Common myeloid progenitor, CD34-positive (primary cell): Measurements from ENCODE around the gene UMPS.

Source experiments
- CTCF ChIA-PET: fragments of 350-600 bp; sonication (Branson Sonifier 250); formaldehyde crosslinking; loops from one replicate; lab custom pipeline; 2021; ENCODE audit warnings: antibody characterized with exemption; lab: Charles Lee
- POLR2A ChIA-PET: fragments of 350-600 bp; sonication (Branson Sonifier 250); formaldehyde crosslinking; loops from one replicate; lab custom pipeline; 2021; ENCODE audit warnings: antibody characterized with exemption; lab: Charles Lee
- DNase-seq, 3 donors: peaks; one replicate each; pipeline versions ENCODE4 v3.0.0 to v3.0.0-alpha.2; 2013
- H3K27ac ChIP-seq, 2 experiments: 1 replicate in 1 of 2; 2 replicates in 1 of 2; pipeline ENCODE4 v1.7.0; 2013; ENCODE audit warnings: inconsistent platforms in 2 of 2, low read length in 2 of 2, mild to moderate bottlenecking in 2 of 2, low read depth in 1 of 2, moderate library complexity in 1 of 2; ENCODE audit not compliant: severe bottlenecking in 2 of 2, insufficient read depth in 1 of 2, poor library complexity in 1 of 2
- H3K27me3 ChIP-seq, 5 experiments: replicated peaks in 2 of 5; 1 replicate in 3 of 5; 2 replicates in 2 of 5; pipeline versions ENCODE4 v1.6.1 to v1.7.0; 2013; ENCODE audit warnings: low read length in 4 of 5, mild to moderate bottlenecking in 2 of 5, moderate library complexity in 2 of 5, inconsistent platforms in 1 of 5; ENCODE audit not compliant: insufficient read depth in 5 of 5, control insufficient read depth in 4 of 5
- H3K36me3 ChIP-seq, 4 experiments: 1 replicate in 2 of 4; 2 replicates in 2 of 4; pipeline versions ENCODE4 v1.6.1 to v1.7.0; 2013; ENCODE audit warnings: low read length in 3 of 4, control low read depth in 1 of 4, mild to moderate bottlenecking in 1 of 4; ENCODE audit not compliant: control insufficient read depth in 4 of 4, insufficient read depth in 4 of 4
- H3K4me1 ChIP-seq, 4 experiments: 1 replicate in 3 of 4; 2 replicates in 1 of 4; pipeline versions ENCODE4 v1.6.1 to v1.7.1; 2013; ENCODE audit warnings: low read length in 3 of 4, mild to moderate bottlenecking in 3 of 4, control low read depth in 1 of 4, inconsistent platforms in 1 of 4, moderate library complexity in 1 of 4; ENCODE audit not compliant: control insufficient read depth in 4 of 4, insufficient read depth in 4 of 4; ENCODE audit errors: control extremely low read depth in 1 of 4
- H3K4me3 ChIP-seq, 7 experiments: 1 replicate in 4 of 7; 2 replicates in 3 of 7; pipeline versions ENCODE4 v1.5.1 to v1.7.0; 2013; ENCODE audit warnings: mild to moderate bottlenecking in 7 of 7, low read length in 6 of 7, moderate library complexity in 6 of 7, inconsistent platforms in 2 of 7, low read depth in 2 of 7, control low read depth in 1 of 7; ENCODE audit not compliant: insufficient read depth in 4 of 7, control insufficient read depth in 1 of 7; ENCODE audit errors: extremely low read depth in 1 of 7
- H3K9me3 ChIP-seq, 5 experiments: 1 replicate in 4 of 5; 2 replicates in 1 of 5; pipeline versions ENCODE4 v1.6.1 to v1.7.1; 2013; ENCODE audit warnings: low read length in 4 of 5, mild to moderate bottlenecking in 2 of 5, inconsistent platforms in 1 of 5, low read depth in 1 of 5, moderate library complexity in 1 of 5; ENCODE audit not compliant: control insufficient read depth in 4 of 5, insufficient read depth in 2 of 5; ENCODE audit errors: control extremely low read depth in 1 of 5
- WGBS: methylation state at CpG from one replicate; pipeline ENCODE4 v1.1.5; 2013; ENCODE audit not compliant: insufficient coverage; 5-methylcytosine and 5-hydroxymethylcytosine counted together

The UMPS gene

DNA sequence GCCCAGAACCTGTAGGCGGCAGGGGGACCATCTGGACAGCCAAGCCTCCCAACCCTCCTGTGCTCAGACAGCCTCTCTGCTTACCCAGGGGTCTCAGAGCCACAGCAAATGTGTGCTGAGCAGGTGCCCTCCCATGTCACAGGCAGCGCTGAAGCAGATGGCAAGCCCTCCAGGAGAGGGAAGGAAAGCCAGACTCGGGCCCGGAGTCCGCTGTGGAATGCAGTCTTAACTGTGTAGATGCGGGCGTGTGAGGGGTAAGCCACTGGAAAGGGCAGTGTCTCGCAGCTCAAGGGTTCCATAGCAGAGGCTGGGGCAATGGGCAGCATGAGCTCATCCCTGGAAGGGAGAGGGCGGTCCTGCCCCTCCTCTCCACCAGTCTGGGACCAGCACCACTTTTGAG is 45.6 kb downstream of the UMPS start:
- ChIA-PET POLR2A (no interaction called here), CTCF (interaction anchor here (2.7 kb wide), 1 partner anchor 16 kb away, joined by 8 read pairs; no protein-coding TSS in a partner anchor)
- WGBS, result 100% methylated on average over 2 of the region's 9 CpGs
- Histone ChIP-seq H3K36me3 (no peaks in the 10 kb centered on the region), H3K9me3 (no peaks in the 10 kb centered on the region), H3K27me3 (peaks cover 0 to 3% (median 0%) of the 10 kb centered on the region in 5 experiments), H3K27ac (no peak overlapping the region), H3K4me1 (peaks cover 3 to 26% (median 17%) of the 10 kb centered on the region in 4 experiments), H3K4me3 (no peak overlapping the region)
- no peak for DNase-seq

GRCh38 chr3:124776856-124777255 is 46.6 kb downstream of the UMPS start:
- Histone ChIP-seq H3K36me3 (no peaks in the 10 kb centered on the region), H3K9me3 (no peaks in the 10 kb centered on the region), H3K4me3 (no peak overlapping the region), H3K4me1 (peaks cover 3 to 31% (median 22%) of the 10 kb centered on the region in 4 experiments), H3K27ac (no peak overlapping the region), H3K27me3 (peaks cover 0 to 3% (median 0%) of the 10 kb centered on the region in 5 experiments)
- CTCF ChIA-PET, result interaction anchor here (1.1 to 2.7 kb wide), 2 partner anchors 10 to 17 kb away, joined by 3 to 8 read pairs; no protein-coding TSS in a partner anchor
- POLR2A ChIA-PET, result no interaction called here
- 100% methylated on average over 5 of the region's 5 CpGs for WGBS
- no peak for DNase-seq

DNA sequence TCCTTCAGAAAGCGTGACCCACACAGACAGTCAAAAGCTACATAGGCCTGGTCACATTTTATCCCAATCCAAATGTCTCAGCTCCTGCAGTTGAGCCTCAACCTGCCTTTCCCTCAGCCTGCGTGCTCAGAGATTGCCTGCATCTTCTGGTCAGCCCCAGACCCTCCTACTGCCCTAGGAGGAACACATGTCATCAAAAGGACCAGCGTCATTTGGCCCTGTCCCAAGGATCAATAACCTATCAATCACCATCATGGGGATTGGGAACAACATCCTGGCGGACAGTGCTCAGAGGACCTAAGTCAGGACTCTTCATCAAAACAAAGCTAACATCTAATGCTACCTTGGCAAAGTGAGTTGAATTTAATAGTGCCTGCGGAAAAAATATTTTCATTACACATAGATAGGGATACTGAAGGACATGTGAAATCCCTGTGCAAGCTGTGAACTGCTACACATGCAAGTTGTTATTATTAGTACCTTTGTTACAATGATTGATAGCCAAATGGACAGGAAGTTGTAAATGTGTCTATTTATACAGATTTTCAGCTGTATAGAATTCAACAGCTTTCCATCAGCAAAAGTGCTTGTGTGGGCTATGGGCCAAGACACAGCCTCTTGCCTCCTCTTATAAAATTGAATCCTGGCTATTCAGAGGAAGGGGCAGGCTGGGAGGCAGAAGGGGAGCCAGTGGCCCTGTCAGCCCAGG is 47.7 kb downstream of the UMPS start:
- H3K36me3 ChIP-seq, result no peaks in the 10 kb centered on the region
- no peak for DNase-seq
- ChIA-PET CTCF (interaction anchor here (1.1 to 2.7 kb wide), 3 partner anchors 9 to 57 kb away, joined by 3 to 8 read pairs (median 3); no protein-coding TSS in a partner anchor), POLR2A (no interaction called here)
- 93% methylated on average over 3 of the region's 5 CpGs for WGBS
- H3K4me1 ChIP-seq, result peaks cover 0 to 21% (median 16%) of the 10 kb centered on the region in 4 experiments
- no peak overlapping the region for H3K4me3 ChIP-seq
- no peak overlapping the region for H3K27ac ChIP-seq
- H3K27me3 ChIP-seq, result peaks cover 0 to 3% (median 0%) of the 10 kb centered on the region in 5 experiments
- H3K9me3 ChIP-seq, result no peaks in the 10 kb centered on the region

GRCh38 chr3:124779116-124779515 is 48.9 kb downstream of the UMPS start:
- Histone ChIP-seq H3K27ac (no peak overlapping the region), H3K36me3 (no peaks in the 10 kb centered on the region), H3K27me3 (peaks cover 0 to 2% (median 0%) of the 10 kb centered on the region in 5 experiments), H3K4me1 (peaks cover 0 to 26% (median 17%) of the 10 kb centered on the region in 4 experiments), H3K4me3 (no peak overlapping the region), H3K9me3 (no peaks in the 10 kb centered on the region)
- ChIA-PET POLR2A (no interaction called here), CTCF (interaction anchor here (0.8 to 2.4 kb wide), 5 partner anchors 8 to 103 kb away, joined by 3 to 12 read pairs (median 6); no protein-coding TSS in a partner anchor)
- WGBS, result 98% methylated on average over 5 of the region's 7 CpGs
- no peak for DNase-seq

DNA sequence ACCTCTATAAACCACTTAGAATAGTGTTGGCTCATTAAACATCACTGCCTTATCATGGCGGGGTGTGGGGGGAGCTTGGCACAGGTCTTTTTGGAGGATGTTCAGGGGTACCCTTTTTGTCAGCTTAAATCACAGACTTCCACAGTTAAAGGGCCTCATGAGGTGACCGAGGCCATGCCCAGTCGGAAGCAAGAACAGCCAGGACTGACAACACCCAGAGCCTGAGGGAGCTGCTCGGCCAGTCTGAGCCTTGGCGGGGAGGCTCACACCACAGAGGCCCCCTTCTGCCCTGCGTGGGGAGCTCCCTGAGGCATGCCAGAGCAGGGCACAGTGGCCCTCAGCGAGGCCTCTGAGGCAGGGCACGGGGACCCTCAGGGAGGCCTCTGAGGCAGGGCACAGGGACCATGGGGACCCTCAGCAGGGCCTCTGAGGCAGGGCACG is 49.5 kb downstream of the UMPS start:
- Histone ChIP-seq H3K4me3 (no peak overlapping the region), H3K36me3 (no peaks in the 10 kb centered on the region), H3K27ac (no peak overlapping the region), H3K9me3 (no peaks in the 10 kb centered on the region), H3K27me3 (peaks cover 0 to 2% (median 0%) of the 10 kb centered on the region in 5 experiments), H3K4me1 (peaks cover 0 to 32% (median 23%) of the 10 kb centered on the region in 4 experiments)
- WGBS, result 100% methylated on average over 8 of the region's 9 CpGs
- no peak for DNase-seq
- ChIA-PET POLR2A (no interaction called here), CTCF (interaction anchor here (0.7 to 2.4 kb wide), 7 partner anchors 9 to 102 kb away, joined by 3 to 12 read pairs (median 4); no protein-coding TSS in a partner anchor)

DNA sequence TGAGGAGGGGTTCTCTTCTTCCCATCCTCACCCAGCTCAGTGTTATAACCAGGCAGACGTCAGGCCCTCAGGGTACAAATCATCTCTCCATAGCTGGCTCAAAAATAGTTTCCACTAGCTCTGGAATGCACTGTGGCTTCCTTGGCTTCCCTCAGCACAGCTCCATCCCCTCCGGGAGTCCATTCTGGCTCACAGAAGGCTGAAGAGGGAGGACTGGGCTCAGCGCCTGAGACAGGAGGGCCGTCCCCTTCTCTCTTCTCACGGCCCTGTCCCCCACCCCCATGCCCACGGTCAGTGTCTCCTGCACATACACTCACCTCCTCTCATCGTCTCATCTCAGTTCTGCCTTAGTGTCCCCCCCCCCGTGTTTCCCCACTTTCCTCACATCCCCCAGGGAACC is 50.1 kb downstream of the UMPS start:
- no peaks in the 10 kb centered on the region for H3K9me3 ChIP-seq
- peaks cover 0 to 38% (median 27%) of the 10 kb centered on the region in 4 experiments for H3K4me1 ChIP-seq
- no peaks in the 10 kb centered on the region for H3K36me3 ChIP-seq
- peaks cover 0 to 2% (median 0%) of the 10 kb centered on the region in 5 experiments for H3K27me3 ChIP-seq
- POLR2A ChIA-PET, result no interaction called here
- WGBS, result 64% methylated on average over 3 of the region's 8 CpGs
- H3K4me3 ChIP-seq, result no peak overlapping the region
- DNase-seq, result no peak
- CTCF ChIA-PET, result interaction anchor here (0.8 to 2.4 kb wide), 5 partner anchors 9 to 20 kb away, joined by 3 to 12 read pairs (median 6); no protein-coding TSS in a partner anchor
- H3K27ac ChIP-seq, result no peak overlapping the region
